HCT116 (cell line): ENCODE results near the gene CPED1. TPM values are rescaled to one million over a fixed set of nuclear protein-coding genes. Genes with fewer than 3 reads are reported as not detected.

Experiments
- ATAC-seq: fragments of 200-7000 bp; cut with Tn5 transposase; 2 replicates; pipeline ENCODE4 v1.9.1; 2020; ENCODE audit warnings: mild to moderate bottlenecking, moderate library complexity
- BruUV-seq: library from RNA; stranded (reverse); fragments of 400-500 nt; replicated peaks from 2 replicates; lab custom pipeline; 2021; lab: Mats Ljungman, UMichigan
- CTCF ChIA-PET: fragments of 300-600 bp; sonication (Branson Sonifier 250); formaldehyde crosslinking; loops from one replicate; lab custom pipeline; 2021; ENCODE audit warnings: antibody characterized with exemption; lab: Charles Lee
- POLR2A ChIA-PET: fragments of 300-600, 350-600 bp; sonication (Branson Sonifier 250); formaldehyde crosslinking; loops from one replicate; lab custom pipeline; 2021; ENCODE audit warnings: antibody characterized with exemption; lab: Charles Lee
- RAD21 ChIA-PET, 2 experiments: fragments of 300-600 bp; sonication (Branson Sonifier 250); formaldehyde crosslinking; loops; one replicate each; lab custom pipeline; 2023; ENCODE audit warnings: low total read pairs in 2 of 2; ENCODE audit not compliant: uncharacterized antibody in 2 of 2, unreplicated experiment in 2 of 2, low non-redundant PET in 1 of 2; lab: Charles Lee
- DNase-seq: peaks from one replicate; pipeline ENCODE4 v3.0.0-alpha.2; 2010; ENCODE audit warnings: low read depth, low spot score
- H2AFZ ChIP-seq: fragments of 200-600 bp; shearing (Covaris generic), sonication (generic); 2 replicates; pipeline ENCODE4 v1.6.1; 2017; ENCODE audit warnings: low read depth, mixed run types, mixed read lengths, antibody characterized with exemption, low read length; ENCODE audit not compliant: poor library complexity, severe bottlenecking
- H3K27ac ChIP-seq: 2 replicates; pipeline ENCODE4 v1.5.1; 2012; ENCODE audit warnings: low read depth, low read length
- H3K27me3 ChIP-seq: fragments of 200-600 bp; sonication (generic); 2 replicates; pipeline ENCODE4 v1.6.1; 2016; ENCODE audit warnings: mixed run types, low read length, mixed read lengths; ENCODE audit not compliant: insufficient read depth
- H3K36me3 ChIP-seq, 2 experiments: fragments of 200-500 bp in 1 of 2; fragments of 200-600 bp in 1 of 2; sonication (Bioruptor generic) in 1 of 2; sonication (generic) in 1 of 2; 2 replicates each; pipeline versions ENCODE4 v1.5.1 to v1.6.1; 2014 to 2016; ENCODE audit warnings: low read length in 2 of 2, inconsistent platforms in 1 of 2, mixed read lengths in 1 of 2, mixed run types in 1 of 2; ENCODE audit not compliant: insufficient read depth in 2 of 2, control insufficient read depth in 1 of 2
- H3K4me1 ChIP-seq, 2 experiments: fragments of 200-600 bp in 1 of 2; sonication (generic) in 1 of 2; 2 replicates each; pipeline versions ENCODE4 v1.5.1 to v1.6.1; 2012 to 2017; ENCODE audit warnings: low read length in 2 of 2, inconsistent platforms in 1 of 2, mild to moderate bottlenecking in 1 of 2, mixed read lengths in 1 of 2, mixed run types in 1 of 2, moderate library complexity in 1 of 2; ENCODE audit not compliant: insufficient read depth in 2 of 2, control insufficient read depth in 1 of 2
- H3K4me2 ChIP-seq: fragments of 200-600 bp; sonication (generic); 2 replicates; pipeline ENCODE4 v1.6.1; 2017; ENCODE audit warnings: mixed run types, low read length, mixed read lengths
- H3K4me3 ChIP-seq, 2 experiments: fragments of 200-600 bp in 1 of 2; sonication (generic) in 1 of 2; replicated peaks in 1 of 2; 2 replicates each; pipeline ENCODE4 v1.5.1; 2011 to 2016; ENCODE audit warnings: low read length in 2 of 2, control low read depth in 1 of 2, low read depth in 1 of 2, mild to moderate bottlenecking in 1 of 2, mixed read lengths in 1 of 2, mixed run types in 1 of 2
- H3K79me2 ChIP-seq: fragments of 200-600 bp; sonication (generic); 2 replicates; pipeline ENCODE4 v1.6.1; 2017; ENCODE audit warnings: mild to moderate bottlenecking, mixed run types, low read length, moderate library complexity, mixed read lengths; ENCODE audit not compliant: insufficient read depth
- H3K9ac ChIP-seq: fragments of 200-600 bp; sonication (generic); 2 replicates; pipeline ENCODE4 v1.6.1; 2016; ENCODE audit warnings: low read length, mixed read lengths
- H3K9me2 ChIP-seq: fragments of 200-600 bp; sonication (generic), shearing (Covaris generic); 2 replicates; pipeline ENCODE4 v1.6.1; 2017; ENCODE audit warnings: mixed run types, mild to moderate bottlenecking, moderate library complexity; ENCODE audit not compliant: insufficient read depth
- H3K9me3 ChIP-seq, 2 experiments: fragments of 200-500 bp in 1 of 2; fragments of 200-600 bp in 1 of 2; sonication (Bioruptor generic) in 1 of 2; sonication (generic) in 1 of 2; 2 replicates each; pipeline ENCODE4 v1.6.1; 2014 to 2017; ENCODE audit warnings: low read length in 2 of 2, mixed read lengths in 2 of 2, inconsistent platforms in 1 of 2, low read depth in 1 of 2, mild to moderate bottlenecking in 1 of 2, mixed run types in 1 of 2, moderate library complexity in 1 of 2; ENCODE audit not compliant: control insufficient read depth in 1 of 2, insufficient read depth in 1 of 2
- H4K20me1 ChIP-seq: fragments of 200-600 bp; sonication (generic), shearing (Covaris generic); 2 replicates; pipeline ENCODE4 v1.6.1; 2017; ENCODE audit warnings: mixed run types, mild to moderate bottlenecking, moderate library complexity; ENCODE audit not compliant: insufficient read depth
- ATF3 ChIP-seq: IDR thresholded peaks from 2 replicates; pipeline ENCODE4 v1.6.1; 2012
- CBX3 ChIP-seq: IDR thresholded peaks from 2 replicates; pipeline ENCODE4 v1.6.1; 2012; ENCODE audit warnings: low read depth
- CTCF ChIP-seq, 3 experiments: fragments of 200-600 bp in 1 of 3; sonication (generic) in 1 of 3; IDR thresholded peaks in 2 of 3; conservative IDR thresholded peaks in 1 of 3; 2 replicates each; pipeline ENCODE4 v1.5.1; 2012 to 2017; ENCODE audit warnings: low read depth in 2 of 3, low read length in 2 of 3, antibody characterized with exemption in 1 of 3, borderline replicate concordance in 1 of 3, control low read depth in 1 of 3, mild to moderate bottlenecking in 1 of 3, mixed read lengths in 1 of 3, mixed run types in 1 of 3, moderate library complexity in 1 of 3; ENCODE audit not compliant: insufficient read depth in 1 of 3
- EGR1 ChIP-seq: IDR thresholded peaks from 2 replicates; pipeline ENCODE4 v1.6.1; 2012; ENCODE audit warnings: low read depth
- EZH2 ChIP-seq: fragments of 200-600 bp; sonication (generic); IDR thresholded peaks from 2 replicates; pipeline ENCODE4 v1.6.1; 2017; ENCODE audit warnings: antibody characterized with exemption, mixed run types
- EZH2phosphoT487 ChIP-seq: fragments of 200-600 bp; IDR thresholded peaks from 2 replicates; pipeline ENCODE4 v1.6.1; 2018; ENCODE audit warnings: antibody characterized with exemption, borderline replicate concordance
- FOSL1 ChIP-seq: IDR thresholded peaks from 2 replicates; pipeline ENCODE4 v1.6.1; 2012; ENCODE audit warnings: low read depth
- JUND ChIP-seq: IDR thresholded peaks from 2 replicates; pipeline ENCODE4 v1.6.1; 2012
- MAX ChIP-seq: IDR thresholded peaks from 2 replicates; pipeline ENCODE4 v1.6.1; 2012
- POLR2A ChIP-seq: IDR thresholded peaks from 2 replicates; pipeline ENCODE4 v1.7.0; 2011; ENCODE audit warnings: borderline replicate concordance; ENCODE audit not compliant: insufficient read depth, insufficient read length; ENCODE audit errors: extremely low read depth
- POLR2AphosphoS5 ChIP-seq: IDR thresholded peaks from 2 replicates; pipeline ENCODE4 v1.6.1; 2011; ENCODE audit warnings: mild to moderate bottlenecking, low read depth, low read length, moderate library complexity
- RAD21 ChIP-seq: IDR thresholded peaks from 2 replicates; pipeline ENCODE4 v1.6.1; 2012; ENCODE audit warnings: low read depth, mild to moderate bottlenecking
- REST ChIP-seq: IDR thresholded peaks from 2 replicates; pipeline ENCODE4 v1.6.1; 2012; ENCODE audit warnings: low read depth
- SIN3A ChIP-seq: IDR thresholded peaks from 2 replicates; pipeline ENCODE4 v1.6.1; 2012; ENCODE audit warnings: low read depth
- SRF ChIP-seq: IDR thresholded peaks from 2 replicates; pipeline ENCODE4 v1.6.1; 2012; ENCODE audit warnings: low read depth
- TCF7L2 ChIP-seq: IDR thresholded peaks from 2 replicates; pipeline ENCODE4 v1.7.0; 2011; ENCODE audit warnings: borderline replicate concordance, inconsistent platforms; ENCODE audit not compliant: insufficient read depth, insufficient read length; ENCODE audit errors: extremely low read depth
- YY1 ChIP-seq: IDR thresholded peaks from 2 replicates; pipeline ENCODE4 v1.6.1; 2011; ENCODE audit warnings: low read length, low read depth, moderate library complexity, mild to moderate bottlenecking; ENCODE audit not compliant: insufficient replicate concordance; ENCODE audit errors: extremely low read depth
- ZBTB33 ChIP-seq: IDR thresholded peaks from 2 replicates; pipeline ENCODE4 v1.6.1; 2011; ENCODE audit warnings: mild to moderate bottlenecking, low read length, moderate library complexity; ENCODE audit not compliant: insufficient replicate concordance; ENCODE audit errors: extremely low read depth
- ZFX ChIP-seq: fragments of 450-650 bp; IDR thresholded peaks from 2 replicates; pipeline ENCODE4 v1.6.1; 2017
- ZNF274 ChIP-seq: fragments of 200-500 bp; sonication (Bioruptor generic); IDR thresholded peaks from 2 replicates; pipeline ENCODE4 v1.6.1; 2014; ENCODE audit warnings: mild to moderate bottlenecking, low read depth, low read length, inconsistent platforms
- intact Hi-C: fragments of 100-400 bp; cut with micrococcal nuclease; formaldehyde crosslinking; loops from 2 replicates; pipeline ENCODE4 v1.10.0; 2022
- total RNA-seq: library from RNA; stranded (reverse); gene quantifications from one replicate; pipeline ENCODE4 v1.2.1, GENCODE V29; 2021; ENCODE audit not compliant: unreplicated experiment

Gene CPED1
- total RNA-seq, 1 experiment from 2014 or later = 1.2 TPM

GRCh38 chr7:121153995-121154394 is 165.5 kb downstream of the CPED1 start:
- intact Hi-C loops = no loop called here
- no peak for DNase-seq

More at GRCh38 chr7:121153995-121154394, 165.5 kb downstream of the CPED1 start:
- Histone ChIP-seq H3K27ac (no peak overlapping the region), H3K9me3 (no peaks in the 10 kb centered on the region), H3K4me2 (no peak overlapping the region), H3K4me3 (no peak overlapping the region), H3K4me1 (no peaks in the 10 kb centered on the region), H3K27me3 (no peaks in the 10 kb centered on the region), H4K20me1 (no peaks in the 10 kb centered on the region), H2AFZ (no peak overlapping the region), H3K36me3 (no peaks in the 10 kb centered on the region), H3K9ac (no peak overlapping the region), H3K79me2 (no peaks in the 10 kb centered on the region), H3K9me2 (no peaks in the 10 kb centered on the region)
- ATAC-seq = no peak
- ChIA-PET POLR2A (no interaction called here), RAD21 (no interaction called here), CTCF (no interaction called here)
- BruUV-seq = no TSS peak
- TF ChIP-seq EGR1 = no peak
- TF ChIP-seq JUND = no peak
- TF ChIP-seq CTCF (IDR thresholded peaks at IDR 0.05 in 2 of 3, conservative IDR thresholded peaks at IDR 0.05 in 1 of 3; ENCODE audit: borderline replicate concordance in 1 of 3, insufficient read depth in 1 of 3, low read depth in 2 of 3, low read length in 2 of 3) = no peak
- TF ChIP-seq EZH2 = no peak
- no peak for TF ChIP-seq ZBTB33
- TF ChIP-seq ZFX = no peak
- no peak for TF ChIP-seq SIN3A
- TF ChIP-seq TCF7L2 = no peak
- no peak for TF ChIP-seq ZNF274
- no peak for TF ChIP-seq POLR2A
- no peak for TF ChIP-seq SRF
- TF ChIP-seq FOSL1 = no peak
- no peak for TF ChIP-seq MAX
- no peak for TF ChIP-seq RAD21
- TF ChIP-seq EZH2phosphoT487 = no peak
- no peak for TF ChIP-seq REST
- no peak for TF ChIP-seq POLR2AphosphoS5
- TF ChIP-seq CBX3 = no peak
- TF ChIP-seq ATF3 = no peak
- TF ChIP-seq YY1 = no peak
